Osteoblast (primary cell): Measurements from ENCODE around the gene FOXN3. TPM values are rescaled to one million over a fixed set of nuclear protein-coding genes. Genes with fewer than 3 reads are reported as not detected.

Experiments used
- DNase-seq: peaks from one replicate; pipeline ENCODE4 v3.0.0; 2011; ENCODE audit warnings: low spot score, mixed read lengths; ENCODE audit not compliant: insufficient read length; ENCODE audit errors: missing footprints
- H2AFZ ChIP-seq: 2 replicates; pipeline ENCODE4 v1.6.0; 2011; ENCODE audit warnings: mild to moderate bottlenecking, low read length
- H3K27ac ChIP-seq: 2 replicates; pipeline ENCODE4 v1.5.1; 2011; ENCODE audit warnings: mild to moderate bottlenecking, low read depth, low read length, moderate library complexity
- H3K27me3 ChIP-seq: 2 replicates; pipeline ENCODE4 v1.6.0; 2012; ENCODE audit warnings: mild to moderate bottlenecking, control low read depth, inconsistent platforms, low read length, moderate library complexity; ENCODE audit not compliant: insufficient read depth
- H3K36me3 ChIP-seq: 2 replicates; pipeline ENCODE4 v1.5.1; 2011; ENCODE audit warnings: mild to moderate bottlenecking, low read length, control low read depth, moderate library complexity; ENCODE audit not compliant: insufficient read depth
- H3K4me1 ChIP-seq: 2 replicates; pipeline ENCODE4 v1.5.1; 2011; ENCODE audit warnings: mild to moderate bottlenecking, low read length, control low read depth, moderate library complexity; ENCODE audit not compliant: insufficient read depth
- H3K4me2 ChIP-seq: 2 replicates; pipeline ENCODE4 v1.6.0; 2011; ENCODE audit warnings: mild to moderate bottlenecking, low read length; ENCODE audit not compliant: insufficient read depth
- H3K4me3 ChIP-seq: fragments of 200-600 bp; sonication (generic); 3 replicates; pipeline ENCODE4 v1.5.1; 2012; ENCODE audit warnings: mild to moderate bottlenecking, low read length, inconsistent platforms; ENCODE audit not compliant: insufficient read depth
- H3K79me2 ChIP-seq: 2 replicates; pipeline ENCODE4 v1.6.0; 2012; ENCODE audit warnings: mild to moderate bottlenecking, low read length, control low read depth, inconsistent platforms; ENCODE audit not compliant: insufficient read depth
- H3K9me3 ChIP-seq: 2 replicates; pipeline ENCODE4 v1.5.1; 2011; ENCODE audit warnings: low read depth, low read length, control low read depth
- H4K20me1 ChIP-seq: 2 replicates; pipeline ENCODE4 v1.6.0; 2012; ENCODE audit warnings: mild to moderate bottlenecking, low read length, control low read depth; ENCODE audit not compliant: insufficient read depth
- CTCF ChIP-seq: IDR thresholded peaks from 2 replicates; pipeline ENCODE4 v1.5.1; 2011; ENCODE audit warnings: mild to moderate bottlenecking, low read depth, low read length, moderate library complexity; ENCODE audit errors: extremely low read depth
- total RNA-seq: library from RNA; depleted of rRNA; stranded (reverse); fragments of >200 nt; gene quantifications from 2 replicates; pipeline ENCODE4 v1.2.3, GENCODE V29; 2012

Gene FOXN3
- total RNA-seq, 1 donor: 49.9 TPM

GRCh38 chr14:89294060-89294459 is 123.0 kb downstream of the FOXN3 start:
- H3K27me3 ChIP-seq: no peaks in the 10 kb centered on the region
- H4K20me1 ChIP-seq: peaks cover 5% of the 10 kb centered on the region
- H2AFZ ChIP-seq: no peak overlapping the region

GRCh38 chr14:89293314-89293916 is 123.6 kb downstream of the FOXN3 start:
- H3K9me3 ChIP-seq: no peaks in the 10 kb centered on the region
- H3K27ac ChIP-seq: no peak overlapping the region
- no peaks in the 10 kb centered on the region for H3K79me2 ChIP-seq
- H4K20me1 ChIP-seq: peaks cover 5% of the 10 kb centered on the region
- no peak for TF ChIP-seq CTCF
- no peak overlapping the region for H2AFZ ChIP-seq
- no peaks in the 10 kb centered on the region for H3K36me3 ChIP-seq
- no peak for DNase-seq
- no peak overlapping the region for H3K4me3 ChIP-seq
- H3K27me3 ChIP-seq: no peaks in the 10 kb centered on the region
- H3K4me1 ChIP-seq: no peaks in the 10 kb centered on the region
- no peak overlapping the region for H3K4me2 ChIP-seq

More at GRCh38 chr14:89294060-89294459, 123.0 kb downstream of the FOXN3 start:
- Histone ChIP-seq H3K9me3 (no peaks in the 10 kb centered on the region), H3K4me1 (no peaks in the 10 kb centered on the region), H3K79me2 (no peaks in the 10 kb centered on the region), H3K4me3 (no peak overlapping the region), H3K4me2 (no peak overlapping the region), H3K27ac (no peak overlapping the region), H3K36me3 (no peaks in the 10 kb centered on the region)
- DNase-seq: no peak
- TF ChIP-seq CTCF: no peak

- DNase-seq: no peak
- Histone ChIP-seq H4K20me1 (peaks cover 4% of the 10 kb centered on the region), H3K27ac (no peak overlapping the region), H3K4me2 (no peak overlapping the region), H2AFZ (no peak overlapping the region), H3K27me3 (no peaks in the 10 kb centered on the region), H3K9me3 (no peaks in the 10 kb centered on the region), H3K4me1 (no peaks in the 10 kb centered on the region), H3K4me3 (no peak overlapping the region), H3K79me2 (no peaks in the 10 kb centered on the region), H3K36me3 (no peaks in the 10 kb centered on the region)
- no peak for TF ChIP-seq CTCF
These were observed 124.3 kb downstream of the FOXN3 start for GRCh38 chr14:89292579-89293313.

- peaks cover 3% of the 10 kb centered on the region for H4K20me1 ChIP-seq
- no peaks in the 10 kb centered on the region for H3K36me3 ChIP-seq
- TF ChIP-seq CTCF: no peak
- H3K27ac ChIP-seq: no peak overlapping the region
- H3K9me3 ChIP-seq: no peaks in the 10 kb centered on the region
- H3K4me3 ChIP-seq: no peak overlapping the region
- H3K79me2 ChIP-seq: no peaks in the 10 kb centered on the region
- H3K4me1 ChIP-seq: no peaks in the 10 kb centered on the region
- no peak for DNase-seq
- no peaks in the 10 kb centered on the region for H3K27me3 ChIP-seq
- no peak overlapping the region for H2AFZ ChIP-seq
- no peak overlapping the region for H3K4me2 ChIP-seq
These were observed 125.6 kb downstream of the FOXN3 start for GRCh38 chr14:89291351-89291940.
